ENCODE results near the gene FAM186B.

DNA sequence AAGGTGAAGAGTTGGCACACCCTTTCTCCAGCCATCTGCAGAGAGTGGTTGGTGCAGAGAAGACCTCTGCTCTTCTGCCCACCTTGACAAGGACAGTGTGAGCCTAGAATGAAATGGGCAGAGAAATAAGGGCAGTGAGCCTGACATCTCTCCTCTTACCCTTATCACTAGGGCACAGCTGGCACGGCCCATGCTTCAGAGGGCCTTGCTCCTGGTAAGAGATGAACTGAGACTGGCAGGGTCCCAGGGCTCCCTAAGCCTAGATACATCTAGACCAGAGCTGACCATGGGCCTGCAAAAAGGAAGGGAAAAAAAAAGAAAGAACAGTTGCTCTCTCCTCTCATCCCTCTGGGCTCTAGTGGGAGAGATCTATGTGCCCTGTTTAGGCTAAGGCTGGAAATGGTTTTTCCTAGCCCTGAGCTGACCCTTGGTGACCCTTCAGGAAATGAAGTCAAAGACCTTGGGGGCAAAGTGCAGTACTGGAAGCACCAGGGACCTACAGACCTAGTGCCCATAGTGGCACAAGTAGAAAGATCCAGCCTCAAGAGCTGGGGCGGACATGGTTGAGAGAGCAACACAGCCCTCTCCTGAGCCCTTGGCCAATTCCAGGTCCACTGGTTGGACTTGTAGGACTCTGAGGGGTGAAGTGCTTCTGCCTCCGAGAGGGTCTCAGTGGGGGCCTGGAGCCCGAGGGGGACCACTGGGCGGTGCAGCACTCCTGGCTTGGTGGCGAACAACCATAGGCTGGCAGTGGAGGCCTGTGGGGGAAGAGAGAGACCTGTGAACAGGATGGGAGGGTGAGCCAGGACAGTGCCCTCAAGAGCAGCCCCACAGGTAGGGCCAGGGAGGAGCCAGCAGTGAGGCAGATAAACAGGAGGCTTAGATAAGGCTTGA, 40.0 kb upstream of the FAM186B start:
- TF ChIP-seq MAZ (IDR thresholded peaks at IDR 0.05; ENCODE audit: borderline replicate concordance, low read depth, low read length) (no peak), MAZ (CRISPR knock-in tag; IDR thresholded peaks at IDR 0.05; ENCODE audit: low read depth) (no peak), GLI4 (CRISPR knock-in tag; IDR thresholded peaks at IDR 0.05; ENCODE audit: borderline replicate concordance) (no peak), HNRNPUL1 (IDR thresholded peaks at IDR 0.05; ENCODE audit: low read depth, low read length) (no peak), CREB1 (IDR thresholded peaks at IDR 0.05) (no peak), CREB1 (CRISPR knock-in tag; IDR thresholded peaks at IDR 0.05) (no peak), GABPA (IDR thresholded peaks at IDR 0.05; ENCODE audit: low read depth, low read length) (no peak), GABPA (CRISPR knock-in tag; IDR thresholded peaks at IDR 0.05; ENCODE audit: low read depth) (no peak), NR2F2 (IDR thresholded peaks at IDR 0.05; ENCODE audit: borderline replicate concordance, low read depth) (no peak), REPIN1 (CRISPR knock-in tag; IDR thresholded peaks at IDR 0.05; ENCODE audit: borderline replicate concordance, low read depth) (no peak), ATAD3A (CRISPR knock-in tag; IDR thresholded peaks at IDR 0.05) (no peak)
- TF ChIP-seq, protein P1, sequence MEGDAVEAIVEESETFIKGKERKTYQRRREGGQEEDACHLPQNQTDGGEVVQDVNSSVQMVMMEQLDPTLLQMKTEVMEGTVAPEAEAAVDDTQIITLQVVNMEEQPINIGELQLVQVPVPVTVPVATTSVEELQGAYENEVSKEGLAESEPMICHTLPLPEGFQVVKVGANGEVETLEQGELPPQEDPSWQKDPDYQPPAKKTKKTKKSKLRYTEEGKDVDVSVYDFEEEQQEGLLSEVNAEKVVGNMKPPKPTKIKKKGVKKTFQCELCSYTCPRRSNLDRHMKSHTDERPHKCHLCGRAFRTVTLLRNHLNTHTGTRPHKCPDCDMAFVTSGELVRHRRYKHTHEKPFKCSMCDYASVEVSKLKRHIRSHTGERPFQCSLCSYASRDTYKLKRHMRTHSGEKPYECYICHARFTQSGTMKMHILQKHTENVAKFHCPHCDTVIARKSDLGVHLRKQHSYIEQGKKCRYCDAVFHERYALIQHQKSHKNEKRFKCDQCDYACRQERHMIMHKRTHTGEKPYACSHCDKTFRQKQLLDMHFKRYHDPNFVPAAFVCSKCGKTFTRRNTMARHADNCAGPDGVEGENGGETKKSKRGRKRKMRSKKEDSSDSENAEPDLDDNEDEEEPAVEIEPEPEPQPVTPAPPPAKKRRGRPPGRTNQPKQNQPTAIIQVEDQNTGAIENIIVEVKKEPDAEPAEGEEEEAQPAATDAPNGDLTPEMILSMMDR (CRISPR knock-in tag; IDR thresholded peaks at IDR 0.05) = no peak
- TF ChIP-seq, protein P2, sequence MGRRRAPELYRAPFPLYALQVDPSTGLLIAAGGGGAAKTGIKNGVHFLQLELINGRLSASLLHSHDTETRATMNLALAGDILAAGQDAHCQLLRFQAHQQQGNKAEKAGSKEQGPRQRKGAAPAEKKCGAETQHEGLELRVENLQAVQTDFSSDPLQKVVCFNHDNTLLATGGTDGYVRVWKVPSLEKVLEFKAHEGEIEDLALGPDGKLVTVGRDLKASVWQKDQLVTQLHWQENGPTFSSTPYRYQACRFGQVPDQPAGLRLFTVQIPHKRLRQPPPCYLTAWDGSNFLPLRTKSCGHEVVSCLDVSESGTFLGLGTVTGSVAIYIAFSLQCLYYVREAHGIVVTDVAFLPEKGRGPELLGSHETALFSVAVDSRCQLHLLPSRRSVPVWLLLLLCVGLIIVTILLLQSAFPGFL (CRISPR knock-in tag; IDR thresholded peaks at IDR 0.05) = no peak
- TF ChIP-seq, protein P3, sequence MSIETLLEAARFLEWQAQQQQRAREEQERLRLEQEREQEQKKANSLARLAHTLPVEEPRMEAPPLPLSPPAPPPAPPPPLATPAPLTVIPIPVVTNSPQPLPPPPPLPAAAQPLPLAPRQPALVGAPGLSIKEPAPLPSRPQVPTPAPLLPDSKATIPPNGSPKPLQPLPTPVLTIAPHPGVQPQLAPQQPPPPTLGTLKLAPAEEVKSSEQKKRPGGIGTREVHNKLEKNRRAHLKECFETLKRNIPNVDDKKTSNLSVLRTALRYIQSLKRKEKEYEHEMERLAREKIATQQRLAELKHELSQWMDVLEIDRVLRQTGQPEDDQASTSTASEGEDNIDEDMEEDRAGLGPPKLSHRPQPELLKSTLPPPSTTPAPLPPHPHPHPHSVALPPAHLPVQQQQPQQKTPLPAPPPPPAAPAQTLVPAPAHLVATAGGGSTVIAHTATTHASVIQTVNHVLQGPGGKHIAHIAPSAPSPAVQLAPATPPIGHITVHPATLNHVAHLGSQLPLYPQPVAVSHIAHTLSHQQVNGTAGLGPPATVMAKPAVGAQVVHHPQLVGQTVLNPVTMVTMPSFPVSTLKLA (IDR thresholded peaks at IDR 0.05) = no peak
